ENCODE measurements around the gene CD59.

The CD59 gene

GRCh38 chr11:33735271-33736147 lies 714 bp downstream of the CD59 start:
- H4K20me1 ChIP-seq (ENCODE audit: low read depth, low read length) = no peaks in the 10 kb centered on the region
- no peaks in the 10 kb centered on the region for H3K36me3 ChIP-seq (ENCODE audit: low read length)
- peak overlapping the region; percentile 41; the same call in 1 of the 2 replicates for H3K9ac ChIP-seq (ENCODE audit: low read length)
- no peak for TF ChIP-seq CTCF (IDR thresholded peaks at IDR 0.05; ENCODE audit: insufficient read depth, low read length, poor library complexity, severe bottlenecking)
- TF ChIP-seq EZH2phosphoT487 (conservative IDR thresholded peaks at IDR 0.05; ENCODE audit: low read length) = no peak
- H3K27ac ChIP-seq (ENCODE audit: low read depth, low read length) = no peak overlapping the region
- H3K9me3 ChIP-seq (ENCODE audit: insufficient read depth, low read length) = no peaks in the 10 kb centered on the region
- H3K4me2 ChIP-seq (ENCODE audit: low read depth, low read length, poor library complexity, severe bottlenecking) = peak overlapping the region; percentile 70
- peaks cover 3% of the 10 kb centered on the region; the same call in 1 of the 2 replicates for H3F3A ChIP-seq (ENCODE audit: insufficient read depth)
- H3K9me2 ChIP-seq (replicated peaks; ENCODE audit: insufficient read depth, low read length) = no peaks in the 10 kb centered on the region
- peak overlapping the region; percentile 44 for H3K4me3 ChIP-seq (ENCODE audit: insufficient read depth, low read length, poor library complexity, severe bottlenecking)
- H2AFZ ChIP-seq (ENCODE audit: low read depth, low read length, severe bottlenecking) = peak overlapping the region; percentile 68
- no peaks in the 10 kb centered on the region for H3K27me3 ChIP-seq (ENCODE audit: low read length)
- H3K79me2 ChIP-seq (ENCODE audit: insufficient read depth, low read length) = no peaks in the 10 kb centered on the region

- Histone ChIP-seq H4K20me1 (ENCODE audit: low read depth, low read length) (no peaks in the 10 kb centered on the region), H3K9me3 (ENCODE audit: insufficient read depth, low read length) (no peaks in the 10 kb centered on the region), H3K9ac (ENCODE audit: low read length) (peak overlapping the region; percentile 41; the same call in 1 of the 2 replicates), H2AFZ (ENCODE audit: low read depth, low read length, severe bottlenecking) (no peak overlapping the region), H3K27ac (ENCODE audit: low read depth, low read length) (no peak overlapping the region), H3K79me2 (ENCODE audit: insufficient read depth, low read length) (no peaks in the 10 kb centered on the region), H3K27me3 (ENCODE audit: low read length) (no peaks in the 10 kb centered on the region), H3F3A (ENCODE audit: insufficient read depth) (peaks cover 3% of the 10 kb centered on the region; the same call in 1 of the 2 replicates), H3K36me3 (ENCODE audit: low read length) (no peaks in the 10 kb centered on the region), H3K4me2 (ENCODE audit: low read depth, low read length, poor library complexity, severe bottlenecking) (peak overlapping the region; percentile 70), H3K9me2 (replicated peaks; ENCODE audit: insufficient read depth, low read length) (no peaks in the 10 kb centered on the region), H3K4me3 (ENCODE audit: insufficient read depth, low read length, poor library complexity, severe bottlenecking) (peak overlapping the region; percentile 44)
- TF ChIP-seq CTCF (IDR thresholded peaks at IDR 0.05; ENCODE audit: insufficient read depth, low read length, poor library complexity, severe bottlenecking) (no peak), EZH2phosphoT487 (conservative IDR thresholded peaks at IDR 0.05; ENCODE audit: low read length) (no peak)
Observed at GRCh38 chr11:33734441-33735270, 1.6 kb downstream of the CD59 start.

- no peak overlapping the region for H3K27ac ChIP-seq (ENCODE audit: low read depth, low read length)
- H3K36me3 ChIP-seq (ENCODE audit: low read length) = no peaks in the 10 kb centered on the region
- H3K27me3 ChIP-seq (ENCODE audit: low read length) = no peaks in the 10 kb centered on the region
- H4K20me1 ChIP-seq (ENCODE audit: low read depth, low read length) = no peaks in the 10 kb centered on the region
- H3K4me2 ChIP-seq (ENCODE audit: low read depth, low read length, poor library complexity, severe bottlenecking) = no peak overlapping the region
- H3K9ac ChIP-seq (ENCODE audit: low read length) = no peak overlapping the region
- no peaks in the 10 kb centered on the region for H3K79me2 ChIP-seq (ENCODE audit: insufficient read depth, low read length)
- no peaks in the 10 kb centered on the region for H3K9me3 ChIP-seq (ENCODE audit: insufficient read depth, low read length)
- H3K9me2 ChIP-seq (replicated peaks; ENCODE audit: insufficient read depth, low read length) = no peaks in the 10 kb centered on the region
- H2AFZ ChIP-seq (ENCODE audit: low read depth, low read length, severe bottlenecking) = no peak overlapping the region
- H3K4me3 ChIP-seq (ENCODE audit: insufficient read depth, low read length, poor library complexity, severe bottlenecking) = no peak overlapping the region
- TF ChIP-seq EZH2phosphoT487 (conservative IDR thresholded peaks at IDR 0.05; ENCODE audit: low read length) (no peak), CTCF (IDR thresholded peaks at IDR 0.05; ENCODE audit: insufficient read depth, low read length, poor library complexity, severe bottlenecking) (no peak)
- H3F3A ChIP-seq (ENCODE audit: insufficient read depth) = peaks cover 3% of the 10 kb centered on the region; the same call in 1 of the 2 replicates
Observed at GRCh38 chr11:33733980-33734379, 2.2 kb downstream of the CD59 start.
